Measurements from ENCODE around the gene FOXO3. TPM values are rescaled to one million over a fixed set of nuclear protein-coding genes. Genes with fewer than 3 reads are reported as not detected.

The FOXO3 gene
- total and polyA plus RNA-seq, 2 of the 13 experiments (the other 11 are each of a cell fraction or from before 2014, with no cell fraction given) = 16.0 to 22.5 TPM

GRCh38 chr6:108561742-108562502, 1.2 kb downstream of the FOXO3 start (continued):
- TF ChIP-seq CSRNP1 (CRISPR knock-in tag; IDR thresholded peaks at IDR 0.05) (0 out of 2 replicates have a peak, but pooled peaks have one; percentile 38), AGO1 (IDR thresholded peaks at IDR 0.05; ENCODE audit: low read depth, low read length, poor library complexity, severe bottlenecking) (no peak), RBFOX2 (IDR thresholded peaks at IDR 0.05; ENCODE audit: low read depth, low read length) (peak; percentile 42), ZFAT (CRISPR knock-in tag; conservative IDR thresholded peaks at IDR 0.05) (0 out of 2 replicates have a peak, but pooled peaks have one; percentile 74), ZHX2 (IDR thresholded peaks at IDR 0.05; ENCODE audit: low read depth) (no peak), ZHX2 (CRISPR knock-in tag; IDR thresholded peaks at IDR 0.05; ENCODE audit: borderline replicate concordance) (0 out of 2 replicates have a peak, but pooled peaks have one; percentile 64), ZNF777 (CRISPR knock-in tag; IDR thresholded peaks at IDR 0.05) (peak; percentile 87), ZNF235 (CRISPR knock-in tag; IDR thresholded peaks at IDR 0.05; ENCODE audit: borderline replicate concordance) (0 out of 2 replicates have a peak, but pooled peaks have one; percentile 28), KDM5B (CRISPR knock-in tag; IDR thresholded peaks at IDR 0.05; ENCODE audit: borderline replicate concordance) (0 out of 2 replicates have a peak, but pooled peaks have one; percentile 1), SOX13 (IDR thresholded peaks at IDR 0.05) (no peak), SOX13 (CRISPR knock-in tag; conservative IDR thresholded peaks at IDR 0.05 in 1 of 2, IDR thresholded peaks at IDR 0.05 in 1 of 2) (no peak), SATB2 (CRISPR knock-in tag; IDR thresholded peaks at IDR 0.05) (0 out of 2 replicates have a peak, but pooled peaks have one; percentile 29), ZNF772 (CRISPR knock-in tag; IDR thresholded peaks at IDR 0.05) (no peak), ZNF740 (CRISPR knock-in tag; IDR thresholded peaks at IDR 0.05) (peak; percentile 86), ZC3H13 (CRISPR knock-in tag; IDR thresholded peaks at IDR 0.05) (peak; percentile 72), ZXDC (CRISPR knock-in tag; IDR thresholded peaks at IDR 0.05) (0 out of 2 replicates have a peak, but pooled peaks have one; percentile 49), PHF20 (CRISPR knock-in tag; IDR thresholded peaks at IDR 0.05) (peak; percentile 38; the same call in 1 of the 2 replicates)
